ENCODE results near the gene SIGLEC12.

The SIGLEC12 gene

DNA sequence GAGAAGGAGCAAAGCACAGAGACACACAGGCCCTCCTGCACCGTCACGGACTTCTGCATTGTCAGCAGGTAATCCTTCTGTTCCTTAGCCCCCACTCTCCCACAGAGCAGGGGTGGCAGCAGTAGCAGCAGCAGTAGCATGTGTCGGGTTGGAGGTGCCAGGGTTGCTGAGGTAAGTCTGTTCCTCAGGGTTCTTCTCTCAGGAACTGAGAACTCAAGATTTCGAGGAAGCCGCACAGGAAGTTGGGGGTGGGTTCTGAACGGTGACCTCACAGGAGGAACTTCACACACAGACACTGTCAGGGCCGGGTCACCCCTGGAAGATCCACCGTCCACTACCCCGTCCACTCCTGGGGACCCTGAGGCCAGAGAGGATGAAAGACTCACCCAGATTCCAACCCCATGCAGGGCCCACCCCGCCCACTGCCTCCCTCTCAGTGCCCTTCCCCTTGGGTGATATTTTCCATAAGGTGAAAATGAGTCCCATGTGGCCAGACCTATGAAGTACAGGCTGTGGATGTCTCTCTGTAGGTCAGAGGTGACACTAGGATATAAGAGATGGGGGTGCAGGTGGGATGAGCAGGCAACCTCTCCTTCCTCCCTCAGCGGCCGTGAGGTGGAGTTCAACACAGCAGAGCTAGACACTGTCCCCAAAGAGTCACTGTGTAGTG is at the start of gene SIGLEC12:
SIGLEC12 (minus strand) TSS at position 207 of the 670 bp plus-strand sequence; CDS start at position 140, 67 bp downstream.
- peak; percentile 57 for DNase-seq (ENCODE audit: low spot score)
- H3K9me3 Mint-ChIP-seq: peaks cover 16% of the 10 kb centered on the region
- H3K27me3 Mint-ChIP-seq (ENCODE audit: low read depth): no peaks in the 10 kb centered on the region
- peaks cover 28% of the 10 kb centered on the region for H3K4me1 Mint-ChIP-seq (ENCODE audit: low read depth)
- H3K27ac Mint-ChIP-seq: peak within 1 kb of the TSS; percentile 83
- H3K36me3 Mint-ChIP-seq (ENCODE audit: low read depth): no peaks in the 10 kb centered on the region
- peak within 1 kb of the TSS; percentile 85 for H3K4me3 Mint-ChIP-seq

DNA sequence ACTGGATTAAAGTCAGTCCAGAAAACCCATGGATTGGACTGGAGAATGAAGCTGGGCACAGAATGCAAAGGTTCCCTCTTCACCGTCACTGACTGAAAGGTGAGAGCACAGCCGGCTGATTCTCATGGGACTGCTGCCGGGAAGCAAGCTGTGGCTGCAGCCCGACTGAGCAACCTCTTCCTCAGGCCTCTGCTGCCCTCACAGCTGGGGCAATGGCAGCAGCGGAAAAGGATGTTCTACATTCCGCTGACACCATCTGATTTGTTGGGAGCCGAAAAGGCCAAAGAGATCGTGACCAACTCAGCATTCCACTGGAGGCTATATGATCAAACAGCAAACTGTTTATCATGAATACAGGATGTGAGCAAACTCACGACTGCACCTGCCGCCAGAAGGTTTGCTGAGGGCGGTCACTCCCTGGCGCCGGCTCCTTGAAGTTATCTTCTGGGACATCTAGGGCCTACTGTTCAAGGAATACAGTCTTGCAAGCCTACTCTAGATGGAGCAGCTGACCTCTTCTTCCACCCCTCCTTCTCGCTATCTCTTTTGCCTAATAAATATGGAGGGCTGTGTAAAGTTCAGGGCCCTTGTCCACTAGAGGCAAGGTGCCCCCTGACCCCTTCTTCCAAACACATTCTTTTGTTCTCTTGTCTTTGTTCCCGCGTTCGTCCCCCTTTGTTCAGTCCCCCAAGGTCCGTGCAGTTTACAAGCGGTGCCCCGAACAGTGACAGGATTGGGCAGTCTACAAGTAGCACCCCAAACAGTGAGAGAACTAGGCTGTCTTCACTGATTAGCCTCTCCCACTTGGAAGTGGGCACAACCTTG is 49.5 kb upstream of the SIGLEC12 start:
- H3K4me1 Mint-ChIP-seq (ENCODE audit: low read depth): peaks cover 57% of the 10 kb centered on the region
- peaks cover 24% of the 10 kb centered on the region for H3K27me3 Mint-ChIP-seq (ENCODE audit: low read depth)
- DNase-seq (ENCODE audit: low spot score): no peak
- H3K27ac Mint-ChIP-seq: peak overlapping the region; percentile 17
- H3K4me3 Mint-ChIP-seq: peak overlapping the region; percentile 71
- H3K36me3 Mint-ChIP-seq (ENCODE audit: low read depth): no peaks in the 10 kb centered on the region
- no peaks in the 10 kb centered on the region for H3K9me3 Mint-ChIP-seq

DNA sequence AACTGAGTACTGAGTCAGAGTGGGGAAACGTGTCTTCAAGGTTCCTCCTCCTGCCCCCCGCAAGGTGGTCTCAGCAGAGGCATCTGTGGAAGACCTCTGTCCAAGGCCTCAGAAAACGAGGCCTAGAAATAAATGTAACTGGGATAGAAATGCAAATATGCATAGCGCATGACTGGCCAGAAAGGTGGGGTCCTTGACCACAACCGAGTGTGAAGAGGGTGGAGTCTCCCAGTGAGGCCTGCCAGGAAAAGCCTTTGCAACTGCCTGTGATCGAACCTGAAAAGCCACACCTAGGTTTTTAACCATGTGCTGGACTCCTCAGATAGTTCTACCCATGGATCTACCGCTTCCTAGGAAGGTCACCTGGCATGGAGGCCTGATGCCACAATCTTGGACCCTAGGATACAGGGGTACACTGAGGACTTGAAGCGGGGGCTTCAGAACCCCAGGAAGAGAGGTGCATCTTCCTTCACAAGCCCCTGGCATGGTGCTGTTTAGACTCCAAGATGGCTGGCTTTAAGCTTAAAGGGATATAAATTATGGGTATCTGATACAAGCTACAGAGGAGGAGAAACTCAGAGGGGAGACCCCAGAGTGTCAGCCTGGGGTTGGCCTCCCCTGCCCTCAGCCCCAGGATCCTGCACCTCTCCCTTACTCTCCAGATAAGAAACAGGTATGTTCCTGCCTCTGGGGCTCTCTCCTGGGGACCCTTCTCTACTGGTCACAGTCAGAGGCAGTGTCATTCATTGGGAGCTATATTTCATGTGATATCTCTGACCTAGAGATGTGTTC is 48.1 kb upstream of the SIGLEC12 start:
- Mint-ChIP-seq H3K9me3 (no peaks in the 10 kb centered on the region), H3K4me3 (peak overlapping the region; percentile 72), H3K36me3 (ENCODE audit: low read depth) (no peaks in the 10 kb centered on the region), H3K27ac (peak overlapping the region; percentile 61), H3K4me1 (ENCODE audit: low read depth) (peaks cover 62% of the 10 kb centered on the region), H3K27me3 (ENCODE audit: low read depth) (peaks cover 13% of the 10 kb centered on the region)
- no peak for DNase-seq (ENCODE audit: low spot score)

DNA sequence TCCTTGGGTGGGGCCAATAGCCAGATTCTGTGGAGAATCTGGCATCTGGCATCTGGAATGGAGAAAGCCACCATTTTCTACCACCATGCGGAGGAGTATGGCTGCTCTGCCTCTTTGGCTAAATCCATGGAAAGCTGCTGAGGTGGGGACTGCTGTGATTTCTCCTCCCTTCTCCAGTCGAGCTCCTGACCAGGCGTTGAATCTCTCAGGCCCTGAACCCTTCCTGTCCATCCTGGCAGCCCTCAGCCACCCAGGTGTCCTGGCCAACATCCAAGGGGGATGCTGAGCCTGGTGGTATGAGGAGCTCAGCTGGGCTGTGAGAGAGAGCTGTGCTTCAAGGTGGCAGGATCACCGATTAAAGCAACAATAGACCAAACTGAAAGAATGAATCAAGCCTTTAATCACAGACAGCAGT is 47.3 kb upstream of the SIGLEC12 start:
- H3K4me3 Mint-ChIP-seq: peak overlapping the region; percentile 72
- H3K4me1 Mint-ChIP-seq (ENCODE audit: low read depth): peaks cover 66% of the 10 kb centered on the region

DNA sequence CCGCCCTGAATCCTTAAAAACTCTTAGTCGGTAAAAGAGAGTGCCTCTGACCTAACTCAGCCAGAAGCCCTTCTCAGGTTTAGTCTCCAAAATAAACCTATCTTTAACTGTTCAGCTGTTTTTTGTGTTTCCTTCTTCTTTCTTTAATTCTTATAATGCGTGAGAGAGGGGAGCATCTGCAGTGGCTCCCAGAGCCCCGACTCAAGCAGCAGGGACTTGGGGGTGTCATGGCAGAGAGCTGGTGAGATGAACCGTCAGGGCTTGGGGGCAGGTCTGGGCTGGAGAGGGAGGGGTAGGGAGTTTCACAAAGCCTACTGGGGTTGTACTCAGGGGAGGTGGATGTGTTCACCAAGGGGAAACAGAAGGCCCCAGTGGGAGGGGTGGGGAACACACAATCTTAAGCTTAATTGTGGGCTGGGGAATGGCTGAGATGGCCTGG is 46.6 kb upstream of the SIGLEC12 start:
- no peak for DNase-seq (ENCODE audit: low spot score)
- Mint-ChIP-seq H3K9me3 (no peaks in the 10 kb centered on the region), H3K4me3 (peak overlapping the region; percentile 62), H3K27me3 (ENCODE audit: low read depth) (peaks cover 7% of the 10 kb centered on the region), H3K27ac (peak overlapping the region; percentile 60), H3K4me1 (ENCODE audit: low read depth) (peaks cover 66% of the 10 kb centered on the region), H3K36me3 (ENCODE audit: low read depth) (no peaks in the 10 kb centered on the region)

More for the DNA sequence above, 47.3 kb upstream of the SIGLEC12 start:
- no peak overlapping the region for H3K27ac Mint-ChIP-seq
- no peaks in the 10 kb centered on the region for H3K36me3 Mint-ChIP-seq (ENCODE audit: low read depth)
- peaks cover 7% of the 10 kb centered on the region for H3K27me3 Mint-ChIP-seq (ENCODE audit: low read depth)
- H3K9me3 Mint-ChIP-seq: no peaks in the 10 kb centered on the region
- DNase-seq (ENCODE audit: low spot score): no peak

DNA sequence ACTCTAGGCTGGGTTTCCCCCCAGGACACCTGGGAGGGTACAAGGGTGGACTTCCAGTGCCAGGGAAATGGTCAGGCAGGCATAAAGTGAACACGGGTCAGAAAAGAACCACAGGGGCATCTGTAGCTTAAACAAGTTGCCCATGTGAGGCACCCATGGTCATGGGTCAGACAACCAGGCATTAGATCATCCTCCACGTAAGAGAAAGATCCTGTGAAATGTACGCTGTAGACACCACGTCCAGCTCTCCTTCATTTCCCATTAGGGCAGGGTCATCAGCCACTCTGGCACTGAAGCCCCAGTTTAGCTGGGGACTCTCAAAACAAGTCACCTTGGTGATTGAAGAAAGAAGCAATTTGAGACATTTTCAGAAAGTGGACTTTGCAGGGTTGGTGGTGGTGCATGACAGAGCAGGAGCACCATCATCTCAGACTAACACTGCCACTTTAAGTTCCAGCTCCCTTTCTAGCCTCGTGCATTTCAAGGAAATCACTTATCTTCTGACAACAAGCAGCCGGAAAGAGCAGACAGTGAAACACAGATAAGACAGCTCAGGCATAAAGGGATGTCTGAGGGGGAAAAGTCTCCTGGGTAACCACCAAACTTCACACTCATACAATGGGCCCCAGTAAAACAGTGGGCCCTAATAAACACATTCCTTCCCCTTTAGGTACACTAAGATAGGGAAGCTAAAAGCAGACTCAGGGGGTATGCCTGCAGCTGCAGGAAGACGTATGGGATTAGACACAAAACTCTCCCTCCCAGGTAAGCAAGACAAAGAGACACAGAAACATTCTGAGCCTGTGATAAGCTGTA is 46.0 kb upstream of the SIGLEC12 start:
- Mint-ChIP-seq H3K4me1 (ENCODE audit: low read depth) (peaks cover 65% of the 10 kb centered on the region), H3K4me3 (peak overlapping the region; percentile 62), H3K27ac (peak overlapping the region; percentile 60), H3K36me3 (ENCODE audit: low read depth) (no peaks in the 10 kb centered on the region), H3K27me3 (ENCODE audit: low read depth) (peaks cover 3% of the 10 kb centered on the region), H3K9me3 (no peaks in the 10 kb centered on the region)
- DNase-seq (ENCODE audit: low spot score): peak; percentile 36

DNA sequence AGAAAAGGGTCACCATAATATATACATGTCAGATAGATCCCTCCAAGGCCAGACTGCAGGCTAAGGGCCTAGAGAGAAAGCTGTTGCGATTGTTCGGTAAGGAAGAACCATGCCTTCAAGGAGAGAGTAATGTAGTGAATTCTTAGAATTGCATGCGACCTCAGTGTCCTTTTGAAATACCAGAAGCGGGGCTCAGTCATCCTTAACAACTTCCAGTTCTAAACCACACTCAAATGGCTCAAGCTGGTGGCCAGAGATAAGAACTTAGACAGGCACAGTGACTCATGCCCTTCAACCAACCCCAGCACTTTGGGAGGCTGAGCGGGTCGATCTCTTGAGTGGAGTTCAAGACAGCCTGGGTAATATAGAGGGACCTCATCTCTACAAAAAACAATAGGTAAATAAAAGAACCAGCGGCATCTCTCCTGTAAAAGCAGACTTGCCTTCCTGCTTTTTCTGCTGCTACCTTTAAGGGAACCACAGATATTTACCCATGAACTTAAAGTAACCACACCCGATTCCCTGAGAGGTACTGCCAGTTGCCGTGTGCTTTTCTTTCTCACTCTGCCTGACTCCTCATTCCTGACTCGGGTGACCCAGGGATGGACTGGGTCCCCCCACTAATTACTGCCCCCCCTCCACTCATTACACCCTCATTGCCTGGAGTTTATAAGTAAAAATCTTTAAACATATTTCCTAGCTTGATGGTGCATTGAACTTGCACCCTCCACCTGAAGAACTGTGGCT is 45.2 kb upstream of the SIGLEC12 start:
- Mint-ChIP-seq H3K4me3 (peak overlapping the region; percentile 62), H3K27ac (peak overlapping the region; percentile 60), H3K4me1 (ENCODE audit: low read depth) (peaks cover 59% of the 10 kb centered on the region), H3K36me3 (ENCODE audit: low read depth) (no peaks in the 10 kb centered on the region), H3K27me3 (ENCODE audit: low read depth) (peaks cover 4% of the 10 kb centered on the region), H3K9me3 (no peaks in the 10 kb centered on the region)
- DNase-seq (ENCODE audit: low spot score): peak; percentile 77

DNA sequence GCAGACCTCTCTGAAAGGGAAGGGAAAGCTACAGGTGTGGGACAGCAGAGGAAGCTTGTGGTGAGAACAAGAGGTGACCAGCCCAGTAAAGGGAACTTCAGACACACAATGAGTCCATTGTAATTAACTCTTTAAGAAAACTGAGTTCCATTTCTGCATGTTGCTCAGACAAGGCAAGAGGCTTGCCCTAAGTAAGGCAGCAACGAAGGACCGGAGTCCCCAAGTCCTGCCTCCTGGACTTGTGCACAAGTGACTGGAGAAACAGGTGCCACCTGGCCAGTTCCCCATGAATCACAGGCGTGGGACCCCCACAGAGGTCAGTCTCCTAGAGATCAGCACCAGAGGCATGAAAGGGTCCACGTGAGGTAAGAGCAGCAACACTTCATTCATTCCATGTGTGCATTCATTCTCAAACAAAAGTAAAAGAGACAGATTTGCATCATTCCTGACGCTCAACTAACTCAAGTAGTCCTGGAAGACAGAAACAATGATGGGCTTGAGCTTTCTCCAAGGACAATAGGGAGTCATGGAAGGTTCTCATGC is 44.6 kb upstream of the SIGLEC12 start:
- Mint-ChIP-seq H3K27ac (peak overlapping the region; percentile 60), H3K4me3 (peak overlapping the region; percentile 62), H3K27me3 (ENCODE audit: low read depth) (peaks cover 10% of the 10 kb centered on the region), H3K36me3 (ENCODE audit: low read depth) (no peaks in the 10 kb centered on the region), H3K9me3 (no peaks in the 10 kb centered on the region), H3K4me1 (ENCODE audit: low read depth) (peaks cover 55% of the 10 kb centered on the region)
- no peak for DNase-seq (ENCODE audit: low spot score)

DNA sequence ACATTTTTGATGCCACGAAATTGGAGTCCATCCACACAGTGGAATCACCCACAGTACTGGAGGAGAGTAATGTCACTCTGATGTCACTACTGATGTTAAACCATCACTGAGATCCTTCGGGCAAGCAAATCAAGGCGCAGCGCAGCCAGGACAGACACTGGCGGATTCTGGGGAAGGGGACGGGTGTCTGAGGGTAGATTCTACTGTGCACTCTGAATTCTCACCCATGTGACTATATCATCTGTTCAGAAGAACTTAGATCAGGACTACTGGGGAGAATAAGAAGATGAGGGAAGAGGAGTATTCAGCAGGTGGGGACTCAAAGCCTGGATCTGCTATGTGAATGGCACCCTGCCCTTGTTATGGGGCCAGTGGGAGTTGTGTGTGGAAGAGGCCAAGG is 42.4 kb upstream of the SIGLEC12 start:
- H3K27ac Mint-ChIP-seq: no peak overlapping the region
- H3K9me3 Mint-ChIP-seq: no peaks in the 10 kb centered on the region
- no peaks in the 10 kb centered on the region for H3K36me3 Mint-ChIP-seq (ENCODE audit: low read depth)
- no peak for DNase-seq (ENCODE audit: low spot score)
- peaks cover 18% of the 10 kb centered on the region for H3K27me3 Mint-ChIP-seq (ENCODE audit: low read depth)
- peaks cover 39% of the 10 kb centered on the region for H3K4me1 Mint-ChIP-seq (ENCODE audit: low read depth)
- no peak overlapping the region for H3K4me3 Mint-ChIP-seq

DNA sequence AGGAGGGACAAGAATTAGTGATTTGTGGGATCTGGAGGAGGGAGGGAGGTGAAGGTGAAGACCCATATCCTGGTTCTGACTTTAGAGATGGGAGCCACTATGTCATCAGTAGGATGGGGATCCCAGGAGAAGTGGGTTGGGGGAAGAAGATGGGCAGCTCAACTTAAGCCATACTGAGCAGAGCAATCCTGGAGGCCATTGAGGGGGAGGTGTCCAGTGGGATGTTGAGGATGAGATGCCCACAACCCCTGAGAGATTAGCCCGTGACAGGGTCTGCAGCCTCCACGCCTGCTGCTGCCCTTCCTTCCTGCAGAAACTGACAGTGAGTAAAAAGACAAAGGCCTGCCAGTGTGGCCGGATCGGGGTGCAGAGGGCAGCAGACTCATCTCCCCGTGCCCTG is 41.1 kb upstream of the SIGLEC12 start:
- no peak overlapping the region for H3K4me3 Mint-ChIP-seq
- H3K9me3 Mint-ChIP-seq: no peaks in the 10 kb centered on the region
- H3K4me1 Mint-ChIP-seq (ENCODE audit: low read depth): peaks cover 29% of the 10 kb centered on the region
- no peaks in the 10 kb centered on the region for H3K36me3 Mint-ChIP-seq (ENCODE audit: low read depth)
- no peak overlapping the region for H3K27ac Mint-ChIP-seq
- no peak for DNase-seq (ENCODE audit: low spot score)
- H3K27me3 Mint-ChIP-seq (ENCODE audit: low read depth): peaks cover 28% of the 10 kb centered on the region

DNA sequence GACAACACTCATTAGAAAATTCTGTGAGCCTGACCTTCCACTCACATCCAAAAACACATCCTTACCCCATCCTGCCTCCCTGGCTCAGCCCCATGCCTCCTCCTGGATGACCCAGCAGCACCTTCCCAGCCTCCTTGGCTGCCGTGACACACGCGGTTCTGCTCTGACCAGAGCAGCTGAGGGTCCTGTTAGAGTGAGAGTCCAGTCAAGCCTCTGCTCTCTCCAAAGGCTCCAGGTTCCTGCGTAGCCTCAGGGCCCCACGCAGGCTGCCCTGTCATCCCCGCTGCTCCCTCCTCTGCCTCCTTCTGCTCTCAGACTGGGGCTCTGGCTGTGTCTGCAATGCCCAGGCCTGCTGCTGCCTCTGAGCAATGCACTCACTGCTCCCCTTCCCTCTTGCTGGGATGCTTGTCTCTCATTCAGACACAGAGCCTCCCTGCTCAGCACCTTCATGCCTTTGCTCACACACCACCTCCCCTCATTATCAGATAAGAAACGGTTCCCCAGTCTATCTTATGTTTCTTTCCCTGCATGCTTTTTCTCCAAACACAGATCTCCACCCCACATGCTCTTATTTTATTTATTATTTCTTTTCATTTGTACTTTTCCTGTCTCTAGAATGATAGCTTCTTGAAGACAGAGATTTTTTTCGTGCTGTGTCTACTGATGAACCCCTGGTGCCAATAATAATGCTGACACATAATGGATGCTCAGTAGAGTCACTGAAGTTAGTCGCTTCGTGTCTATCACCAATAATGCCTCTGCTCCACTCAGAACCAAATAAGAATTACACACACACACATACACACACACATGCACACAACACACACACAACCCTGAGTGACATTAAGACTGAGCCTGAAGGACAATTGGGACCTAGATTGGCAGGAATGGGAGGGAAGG is 40.1 kb upstream of the SIGLEC12 start:
- DNase-seq (ENCODE audit: low spot score): no peak
- H3K4me1 Mint-ChIP-seq (ENCODE audit: low read depth): peaks cover 19% of the 10 kb centered on the region
- H3K4me3 Mint-ChIP-seq: no peak overlapping the region
- H3K27me3 Mint-ChIP-seq (ENCODE audit: low read depth): peaks cover 35% of the 10 kb centered on the region
- no peaks in the 10 kb centered on the region for H3K36me3 Mint-ChIP-seq (ENCODE audit: low read depth)
- H3K9me3 Mint-ChIP-seq: no peaks in the 10 kb centered on the region
- H3K27ac Mint-ChIP-seq: no peak overlapping the region

All from T-helper 2 cell treated with Interferon-gamma antibody and Interleukin-4, amounts not matched to agents 5 μg/mL and 100 μg/mL, for 36 hours (primary cell).